HG03442 (cell line): ENCODE measurements around the gene BTG2.

Source experiments
- ATAC-seq: cut with Tn5 transposase; IDR thresholded peaks from one replicate; pipeline ENCODE4 v1.9.1; 2021; ENCODE audit warnings: mild to moderate bottlenecking, moderate library complexity; ENCODE audit not compliant: unreplicated experiment

Gene BTG2

DNA sequence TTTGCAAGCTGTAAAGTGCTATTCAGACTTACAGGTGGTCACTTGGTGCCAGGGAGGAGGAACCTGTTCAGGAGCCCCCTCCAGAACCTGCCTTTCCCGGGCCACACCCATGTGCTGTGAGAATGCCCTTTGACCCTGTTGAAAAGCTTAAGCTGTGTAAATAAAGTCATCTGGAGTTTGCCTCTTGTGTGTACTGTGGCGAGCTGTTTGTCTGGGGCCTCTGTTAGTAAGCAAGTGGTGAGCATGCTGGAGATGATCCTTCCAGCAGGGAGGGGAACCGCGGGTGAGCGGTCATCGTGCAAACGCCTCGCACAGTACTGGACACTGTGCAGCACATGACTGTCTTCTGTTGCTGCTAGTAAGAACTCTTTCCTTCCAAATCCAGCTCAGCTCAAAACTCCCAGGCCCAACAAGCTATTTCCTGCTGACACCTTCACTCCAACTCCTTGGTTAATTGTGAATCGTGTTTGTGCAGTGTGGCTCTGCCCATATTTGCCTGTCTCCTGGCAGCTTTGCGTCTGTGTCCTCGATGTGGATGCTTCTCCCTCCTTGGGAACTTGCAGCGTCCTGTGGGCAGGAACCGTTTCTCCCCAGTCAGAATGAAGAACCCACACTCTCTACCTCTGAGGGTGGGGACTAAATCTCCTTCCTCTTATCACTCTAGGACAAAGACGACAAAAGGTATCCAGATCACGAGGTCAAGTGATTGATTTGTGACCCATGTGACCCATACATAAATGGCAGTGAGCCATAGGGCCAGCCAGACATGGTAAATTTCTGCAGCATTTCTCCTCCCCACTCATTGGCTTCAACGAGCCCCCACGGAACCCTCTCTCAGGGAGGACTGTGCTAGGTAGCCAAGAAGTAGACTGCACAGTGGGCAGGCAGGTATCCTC is 13.9 kb upstream of the BTG2 start:
- no peak for ATAC-seq

DNA sequence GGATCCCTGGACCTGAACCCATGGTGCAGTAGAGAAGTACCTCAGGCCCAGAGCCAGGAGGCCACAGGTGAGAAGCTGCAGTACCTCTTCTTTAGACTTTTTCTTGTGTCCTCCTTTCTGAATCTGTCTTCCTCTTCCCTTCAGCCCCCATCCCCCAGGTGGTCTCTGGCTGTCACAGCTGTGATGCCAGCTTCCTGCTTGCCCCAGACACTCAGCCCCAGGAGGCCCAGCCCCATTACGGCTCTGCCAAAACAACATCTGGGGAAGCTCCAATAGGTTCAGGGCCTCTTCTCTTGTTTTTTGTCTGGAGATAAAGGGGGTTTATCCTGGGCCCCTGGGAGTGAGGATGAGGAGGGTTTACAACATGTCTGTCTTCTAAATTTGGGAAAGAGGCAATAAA is 9.5 kb upstream of the BTG2 start:
- ATAC-seq = no peak

DNA sequence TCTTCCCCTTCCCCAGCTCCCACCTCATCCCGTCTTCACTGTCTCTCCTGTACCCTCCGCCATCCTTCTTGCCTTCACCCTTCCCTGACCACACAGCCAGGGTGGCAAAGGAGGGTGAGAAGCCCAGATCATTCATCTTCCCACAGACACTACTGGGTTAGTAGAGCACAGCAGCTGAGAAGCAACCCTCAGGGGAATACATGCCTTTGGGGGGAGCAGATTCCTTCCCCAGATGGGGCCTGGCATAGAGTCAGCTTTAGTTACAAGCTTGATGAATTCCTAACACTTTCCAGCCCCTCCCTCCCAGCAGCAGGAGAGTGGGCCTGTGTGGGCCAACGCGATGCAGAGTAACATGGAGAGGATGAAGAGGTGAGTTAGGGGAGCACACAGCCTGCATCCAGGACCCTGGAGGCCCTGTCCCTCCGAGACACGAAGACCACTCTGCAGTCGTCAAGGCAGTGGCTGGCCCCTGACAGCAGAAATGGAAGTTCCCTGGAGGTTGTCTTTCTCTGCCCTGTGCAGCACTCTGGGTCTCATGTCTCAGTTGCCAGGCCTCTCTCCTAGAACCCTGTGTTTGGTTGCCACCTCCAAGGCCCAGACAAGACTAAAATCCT is 8.8 kb upstream of the BTG2 start:
- ATAC-seq = no peak

DNA sequence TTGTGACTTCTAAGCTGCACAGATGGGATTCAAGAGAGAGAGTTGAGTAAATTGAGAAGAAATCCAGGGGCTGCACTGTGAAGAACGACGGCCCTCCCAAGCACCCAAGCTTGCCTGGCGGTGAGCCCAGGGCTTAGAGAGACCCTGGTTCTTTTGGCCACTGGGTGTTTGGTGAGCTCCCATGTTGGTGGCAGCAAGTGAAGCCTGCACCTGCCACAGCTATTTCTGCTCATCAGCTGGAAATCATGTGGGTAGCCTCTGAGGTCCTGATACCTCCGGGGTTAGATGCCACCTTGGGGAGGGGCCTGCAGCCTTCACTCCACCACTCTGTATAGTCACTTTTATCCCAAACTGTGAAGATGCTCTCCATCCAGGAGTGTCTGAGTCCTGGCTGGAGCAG is 6.2 kb upstream of the BTG2 start:
- peak; percentile 44 for ATAC-seq

DNA sequence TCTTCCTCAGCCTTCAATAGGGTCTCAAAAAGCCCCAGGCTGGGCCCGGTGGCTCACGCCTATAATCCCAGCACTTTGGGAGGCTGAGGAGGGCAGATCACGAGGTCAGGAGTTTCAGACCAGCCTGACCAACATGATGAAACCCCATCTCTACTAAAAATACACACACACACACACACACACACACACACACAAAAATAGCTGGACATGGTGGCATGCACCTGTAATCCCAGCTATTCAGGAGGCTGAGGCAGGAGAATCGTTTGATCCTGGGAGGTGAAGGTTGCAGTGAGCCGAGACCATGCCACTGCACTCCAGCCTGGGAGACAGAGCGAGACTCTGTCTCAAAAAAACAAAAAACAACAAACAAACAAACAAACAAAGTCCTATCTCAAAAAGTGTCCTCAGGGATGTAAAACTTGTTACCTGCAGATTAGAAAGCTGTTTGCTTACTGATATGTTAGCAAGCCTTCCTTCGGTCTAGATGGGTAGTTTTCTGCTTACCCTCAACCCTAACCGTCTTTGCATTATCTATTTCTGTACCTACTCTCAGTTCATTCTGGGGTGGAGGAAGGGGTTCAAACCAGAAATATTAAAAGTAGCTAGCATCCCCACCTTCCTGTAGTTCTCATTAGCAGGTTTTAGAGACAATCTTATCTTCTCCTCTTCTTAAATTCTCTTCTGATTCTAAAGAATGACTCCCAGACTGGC is 5.4 kb upstream of the BTG2 start:
- peak; percentile 16 for ATAC-seq

DNA sequence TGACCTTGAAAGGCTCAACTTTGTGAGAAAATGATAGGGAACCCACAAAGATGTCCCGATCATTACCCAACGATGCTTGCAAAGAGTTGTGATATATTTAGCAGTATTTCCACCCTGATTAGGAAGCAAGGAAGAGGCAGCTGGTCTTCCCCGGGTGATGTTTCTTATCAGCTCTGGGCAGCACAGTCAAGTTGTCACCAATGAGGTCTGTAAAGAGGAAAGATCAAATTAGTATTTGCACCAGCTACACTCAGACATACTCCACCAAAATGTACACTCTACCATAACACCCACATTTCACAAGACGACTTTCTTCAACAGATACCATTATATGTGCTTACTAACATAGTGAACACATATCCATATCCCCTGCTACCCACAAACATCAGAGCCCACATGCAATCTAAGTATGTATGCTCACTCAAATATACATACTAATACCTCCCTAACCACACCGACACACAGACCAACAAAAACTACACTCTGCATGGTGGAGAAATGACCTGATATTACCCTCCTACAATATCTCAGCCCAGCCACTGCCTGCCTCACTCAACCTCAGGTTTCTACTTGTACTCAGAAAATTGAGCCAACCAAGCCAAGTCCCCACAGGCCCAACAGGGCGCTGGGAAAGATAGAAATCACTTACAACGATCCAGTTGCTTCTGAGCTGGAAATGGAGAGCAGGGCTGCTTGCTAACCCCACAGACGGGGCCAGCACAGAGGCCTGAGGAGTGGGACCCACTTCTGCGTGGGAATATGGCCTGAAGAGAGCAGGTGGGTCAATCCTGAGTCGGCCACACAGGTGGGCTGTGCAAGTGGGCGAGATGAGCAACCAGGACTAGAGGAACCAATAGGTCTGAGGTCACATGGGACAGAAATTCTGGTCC is 4.6 kb upstream of the BTG2 start:
- no peak for ATAC-seq

DNA sequence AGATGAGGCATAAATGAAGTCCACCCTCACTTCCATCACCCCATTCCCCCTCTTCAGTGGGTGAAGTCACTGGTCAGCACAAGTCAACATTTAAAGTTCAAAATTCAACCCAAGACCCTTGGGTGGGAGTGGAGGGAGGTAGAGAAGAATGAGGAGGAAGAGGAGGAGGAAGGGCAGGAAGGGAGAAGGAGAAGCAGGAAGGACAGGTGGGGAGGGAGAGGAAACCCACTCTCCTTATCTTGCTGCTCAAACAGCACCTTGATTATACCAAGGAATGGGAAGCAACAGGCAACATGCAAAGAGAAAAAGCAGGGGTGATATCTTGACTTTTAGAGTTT is 4.0 kb upstream of the BTG2 start:
- no peak for ATAC-seq

DNA sequence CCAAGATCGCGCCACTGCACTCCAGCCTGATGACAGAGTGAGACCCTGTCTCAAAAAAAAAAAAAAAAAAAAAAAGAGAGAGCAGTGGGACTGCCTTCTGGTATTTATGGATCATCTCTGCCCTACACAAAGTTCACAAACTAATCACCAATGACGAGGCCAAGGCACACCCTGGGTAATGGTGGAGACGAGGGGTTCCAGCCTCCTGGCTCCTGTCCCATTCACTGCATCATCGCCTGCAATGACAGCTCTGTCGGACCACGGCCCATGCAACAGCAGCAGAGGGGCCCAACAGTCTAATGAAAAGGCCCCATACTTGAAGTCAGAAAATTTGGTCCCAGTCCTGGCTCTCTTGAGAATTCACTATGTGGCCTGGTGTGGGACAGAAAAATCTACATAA is 2.9 kb upstream of the BTG2 start:
- ATAC-seq = no peak

DNA sequence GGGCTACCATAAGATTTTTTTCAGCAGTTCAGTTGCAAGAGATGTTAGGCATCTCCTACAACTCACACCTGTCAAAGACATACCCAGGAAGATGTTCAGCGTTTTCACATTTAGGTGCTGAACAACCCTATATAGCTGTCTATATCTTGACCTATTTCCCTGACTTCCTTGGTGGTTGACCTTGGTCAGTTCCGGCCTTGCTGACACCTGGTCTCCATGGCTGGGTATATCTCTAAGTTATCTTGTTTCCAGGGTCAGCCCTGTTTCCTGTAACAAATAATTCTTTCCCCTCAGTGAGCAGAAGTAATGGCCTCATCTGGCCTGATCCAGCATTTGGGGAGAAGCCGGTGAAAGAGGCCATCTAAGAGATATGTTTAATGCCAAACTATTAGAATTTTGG is 2.4 kb upstream of the BTG2 start:
- ATAC-seq = no peak

DNA sequence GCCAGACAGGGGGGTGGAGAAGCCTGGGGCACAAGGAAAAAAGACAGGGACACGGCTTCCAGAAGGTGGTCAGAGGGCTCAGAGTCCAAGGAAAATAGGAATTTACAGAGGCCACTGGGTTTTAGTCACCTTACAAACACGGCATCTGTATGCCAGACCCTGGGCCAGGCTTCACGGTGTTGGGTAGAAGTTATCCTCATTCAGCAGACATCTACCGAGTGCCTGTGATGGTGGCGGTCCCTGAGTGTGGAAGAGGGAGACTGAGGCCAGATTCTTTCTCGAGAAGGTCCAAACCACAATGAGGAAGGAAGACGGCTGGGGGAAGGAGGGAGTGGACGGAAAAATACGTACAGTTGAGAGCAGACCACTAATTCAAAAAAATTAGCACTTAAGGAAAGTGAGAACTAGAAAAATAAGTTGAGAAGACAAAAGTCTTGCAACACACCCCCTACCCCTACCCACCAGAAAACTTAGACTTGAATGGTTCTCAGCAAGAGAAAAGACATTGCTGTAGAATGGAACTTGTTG is 864 bp upstream of the BTG2 start:
- no peak for ATAC-seq

DNA sequence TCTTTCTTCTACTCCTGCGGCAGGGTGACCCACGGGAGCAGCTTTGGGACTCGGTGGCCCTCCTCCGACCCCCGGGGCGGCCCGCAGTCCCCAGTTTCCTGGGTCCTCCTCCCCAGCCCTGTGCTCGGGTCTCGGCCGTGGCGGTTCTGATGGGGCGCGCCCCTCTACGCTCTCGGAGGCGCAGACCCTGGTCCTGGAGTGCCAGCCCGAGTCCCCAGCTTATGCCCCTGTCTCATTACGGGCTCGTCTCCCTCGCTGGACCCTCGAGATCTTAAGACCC is 430 bp downstream of the BTG2 start:
- ATAC-seq = no peak

DNA sequence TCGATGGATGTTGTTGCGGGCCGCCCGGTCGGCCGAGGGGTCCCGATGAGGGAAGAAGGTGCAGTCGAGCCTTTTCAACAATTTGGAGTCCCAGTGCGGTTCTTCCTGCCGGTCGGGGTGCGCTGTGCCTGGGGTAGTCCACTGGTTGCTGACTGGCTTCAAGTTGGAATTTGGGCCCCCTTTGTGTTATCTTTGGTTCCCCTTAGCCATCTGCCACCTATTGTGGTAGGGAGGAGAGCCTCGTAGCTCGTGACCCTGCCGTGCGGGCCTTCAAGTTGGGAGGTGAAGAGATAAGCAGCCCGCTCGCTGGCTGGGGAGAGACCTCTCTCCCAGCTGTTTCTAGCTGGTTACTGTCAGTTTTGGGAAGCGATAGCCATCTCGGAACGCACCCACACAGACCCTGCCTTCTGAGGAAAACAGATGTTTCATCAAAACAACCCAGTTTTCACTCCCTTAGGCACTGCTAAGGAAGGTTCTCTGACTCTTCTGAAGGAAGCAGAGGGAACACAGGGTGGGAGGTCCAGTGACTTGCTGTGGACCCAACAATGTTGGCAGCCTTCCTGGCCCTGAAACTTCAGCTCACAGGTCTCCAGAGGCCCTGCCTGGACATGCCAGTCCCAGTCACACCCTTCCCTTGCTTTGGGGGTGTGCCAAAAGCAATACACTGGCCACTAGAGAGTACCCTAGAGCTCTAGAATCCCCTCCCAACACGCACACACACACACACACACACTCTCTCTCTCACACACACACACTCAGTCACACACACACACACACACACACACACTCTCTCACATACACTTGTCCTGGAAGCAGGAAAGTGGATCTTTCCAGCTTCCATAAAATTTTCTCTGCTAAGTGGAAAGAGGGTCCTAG is 1.0 kb downstream of the BTG2 start:
- no peak for ATAC-seq

DNA sequence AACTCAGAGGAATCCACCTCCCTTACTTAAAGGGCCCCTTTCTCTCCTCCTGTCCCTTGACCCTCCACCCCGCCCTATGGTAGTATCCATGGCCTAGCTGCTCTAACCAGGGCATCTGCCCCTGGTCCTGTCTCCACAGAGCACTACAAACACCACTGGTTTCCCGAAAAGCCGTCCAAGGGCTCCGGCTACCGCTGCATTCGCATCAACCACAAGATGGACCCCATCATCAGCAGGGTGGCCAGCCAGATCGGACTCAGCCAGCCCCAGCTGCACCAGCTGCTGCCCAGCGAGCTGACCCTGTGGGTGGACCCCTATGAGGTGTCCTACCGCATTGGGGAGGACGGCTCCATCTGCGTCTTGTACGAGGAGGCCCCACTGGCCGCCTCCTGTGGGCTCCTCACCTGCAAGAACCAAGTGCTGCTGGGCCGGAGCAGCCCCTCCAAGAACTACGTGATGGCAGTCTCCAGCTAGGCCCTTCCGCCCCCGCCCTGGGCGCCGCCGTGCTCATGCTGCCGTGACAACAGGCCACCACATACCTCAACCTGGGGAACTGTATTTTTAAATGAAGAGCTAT is 1.7 kb downstream of the BTG2 start:
- no peak for ATAC-seq

DNA sequence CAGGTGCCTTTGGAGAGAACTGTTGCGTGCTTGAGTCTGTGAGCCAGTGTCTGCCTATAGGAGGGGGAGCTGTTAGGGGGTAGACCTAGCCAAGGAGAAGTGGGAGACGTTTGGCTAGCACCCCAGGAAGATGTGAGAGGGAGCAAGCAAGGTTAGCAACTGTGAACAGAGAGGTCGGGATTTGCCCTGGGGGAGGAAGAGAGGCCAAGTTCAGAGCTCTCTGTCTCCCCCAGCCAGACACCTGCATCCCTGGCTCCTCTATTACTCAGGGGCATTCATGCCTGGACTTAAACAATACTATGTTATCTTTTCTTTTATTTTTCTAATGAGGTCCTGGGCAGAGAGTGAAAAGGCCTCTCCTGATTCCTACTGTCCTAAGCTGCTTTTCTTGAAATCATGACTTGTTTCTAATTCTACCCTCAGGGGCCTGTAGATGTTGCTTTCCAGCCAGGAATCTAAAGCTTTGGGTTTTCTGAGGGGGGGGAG is 2.4 kb downstream of the BTG2 start:
- no peak for ATAC-seq

DNA sequence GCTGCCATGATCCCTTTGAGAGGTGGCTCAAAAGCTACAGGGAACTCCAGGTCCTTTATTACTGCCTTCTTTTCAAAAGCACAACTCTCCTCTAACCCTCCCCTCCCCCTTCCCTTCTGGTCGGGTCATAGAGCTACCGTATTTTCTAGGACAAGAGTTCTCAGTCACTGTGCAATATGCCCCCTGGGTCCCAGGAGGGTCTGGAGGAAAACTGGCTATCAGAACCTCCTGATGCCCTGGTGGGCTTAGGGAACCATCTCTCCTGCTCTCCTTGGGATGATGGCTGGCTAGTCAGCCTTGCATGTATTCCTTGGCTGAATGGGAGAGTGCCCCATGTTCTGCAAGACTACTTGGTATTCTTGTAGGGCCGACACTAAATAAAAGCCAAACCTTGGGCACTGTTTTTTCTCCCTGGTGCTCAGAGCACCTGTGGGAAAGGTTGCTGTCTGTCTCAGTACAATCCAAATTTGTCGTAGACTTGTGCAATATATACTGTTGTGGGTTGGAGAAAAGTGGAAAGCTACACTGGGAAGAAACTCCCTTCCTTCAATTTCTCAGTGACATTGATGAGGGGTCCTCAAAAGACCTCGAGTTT is 3.1 kb downstream of the BTG2 start:
- ATAC-seq = no peak

DNA sequence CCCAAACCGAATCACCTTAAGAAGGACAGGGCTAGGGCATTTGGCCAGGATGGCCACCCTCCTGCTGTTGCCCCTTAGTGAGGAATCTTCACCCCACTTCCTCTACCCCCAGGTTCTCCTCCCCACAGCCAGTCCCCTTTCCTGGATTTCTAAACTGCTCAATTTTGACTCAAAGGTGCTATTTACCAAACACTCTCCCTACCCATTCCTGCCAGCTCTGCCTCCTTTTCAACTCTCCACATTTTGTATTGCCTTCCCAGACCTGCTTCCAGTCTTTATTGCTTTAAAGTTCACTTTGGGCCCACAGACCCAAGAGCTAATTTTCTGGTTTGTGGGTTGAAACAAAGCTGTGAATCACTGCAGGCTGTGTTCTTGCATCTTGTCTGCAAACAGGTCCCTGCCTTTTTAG is 3.6 kb downstream of the BTG2 start:
- no peak for ATAC-seq

DNA sequence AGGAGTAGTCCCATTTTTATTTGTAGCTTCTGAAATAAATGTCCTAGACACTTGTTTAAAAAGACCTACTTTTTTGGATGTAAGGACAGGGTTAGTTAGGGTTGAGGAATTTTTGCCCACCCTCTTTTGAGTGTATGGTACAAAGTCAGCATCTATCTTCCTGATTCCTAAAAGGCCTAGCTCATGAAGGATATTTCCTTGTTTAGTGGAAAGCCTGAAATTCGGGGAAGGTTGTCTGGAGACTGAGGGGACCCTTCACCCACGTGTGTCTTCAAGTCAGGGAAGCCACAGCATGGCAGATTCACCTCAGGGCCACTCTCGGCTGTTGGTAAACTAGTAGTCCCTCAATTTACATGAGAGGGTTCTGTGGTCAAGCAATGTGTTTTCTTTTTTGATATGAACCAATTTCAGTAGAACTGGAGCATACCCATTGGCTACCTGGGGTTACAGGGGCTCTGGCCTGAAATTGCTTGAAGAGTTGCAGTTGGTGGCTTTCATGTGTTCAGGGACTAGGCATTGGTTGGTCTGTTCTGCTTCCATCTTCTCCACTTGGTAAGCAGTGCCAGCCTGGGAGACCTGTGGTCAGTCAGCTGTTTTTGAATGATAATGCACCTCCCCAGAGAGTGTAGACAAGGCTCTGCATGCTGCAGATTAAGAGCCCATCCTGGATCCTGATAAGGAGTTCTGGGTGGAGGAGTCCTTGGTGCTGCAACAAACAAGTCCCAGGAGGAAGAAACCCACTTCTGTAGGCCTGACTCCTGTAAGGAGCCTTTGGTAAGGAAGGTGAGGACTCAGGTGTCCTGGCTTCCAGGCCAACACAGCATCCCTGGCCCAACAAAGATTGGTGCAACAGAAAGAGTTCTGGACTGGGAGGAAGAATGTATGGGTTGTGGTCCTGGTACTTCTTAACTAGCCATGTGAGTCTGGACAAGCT is 6.3 kb downstream of the BTG2 start:
- no peak for ATAC-seq
